Tibial nerve (tissue), 4 donors: ENCODE results near the gene CELF1. TPM values are rescaled to one million over a fixed set of nuclear protein-coding genes. Genes with fewer than 3 reads are reported as not detected.

Experiments used
- DNase-seq, 2 donors: peaks; one replicate each; pipeline ENCODE4 v3.0.0-alpha.2; 2019; ENCODE audit warnings: low spot score in 2 of 2
- H3K27ac ChIP-seq, 4 donors: fragments of 200-600 bp; sonication (generic) in 3 of 4; one replicate each; pipeline ENCODE4 v1.5.1; 2017 to 2019; ENCODE audit warnings: mild to moderate bottlenecking in 1 of 4
- H3K27me3 ChIP-seq, 2 donors: fragments of 200-600 bp; sonication (generic) in 1 of 2; one replicate each; pipeline versions ENCODE4 v1.5.1 to v1.6.0; 2017 to 2019
- H3K36me3 ChIP-seq, 3 donors: fragments of 200-600 bp; sonication (generic); one replicate each; pipeline ENCODE4 v1.5.1; 2018 to 2019
- H3K4me1 ChIP-seq, 4 donors: fragments of 200-600 bp; sonication (generic) in 3 of 4; one replicate each; pipeline ENCODE4 v1.5.1; 2017 to 2019
- H3K4me3 ChIP-seq, 4 donors: fragments of 200-600 bp; sonication (generic) in 3 of 4; one replicate each; pipeline ENCODE4 v1.5.1; 2017 to 2019; ENCODE audit warnings: mild to moderate bottlenecking in 1 of 4, moderate library complexity in 1 of 4
- H3K9me3 ChIP-seq, 4 donors: fragments of 200-600 bp; sonication (generic) in 3 of 4; one replicate each; pipeline ENCODE4 v1.5.1; 2017 to 2019
- EP300 ChIP-seq, 2 donors: sonication (generic); formaldehyde crosslinking; IDR thresholded peaks; one replicate each; pipeline ENCODE4 v1.6.1; 2017; ENCODE audit warnings: antibody characterized with exemption in 2 of 2, mild to moderate bottlenecking in 1 of 2
- POLR2A ChIP-seq, 2 donors: fragments of 450-650 bp; IDR thresholded peaks; one replicate each; pipeline ENCODE4 v1.6.1; 2017; ENCODE audit warnings: antibody characterized with exemption in 2 of 2, mild to moderate bottlenecking in 2 of 2, moderate library complexity in 2 of 2
- WGBS, 2 donors: methylation state at CpG; one replicate each; pipeline ENCODE4 v1.1.5; 2018; 5-methylcytosine and 5-hydroxymethylcytosine counted together
- total RNA-seq, 4 donors: library from RNA; depleted of rRNA; stranded (reverse); fragments of >200 nt; gene quantifications; one replicate each; pipeline ENCODE4 v1.1.0, GENCODE V29; 2016
- TF ChIP-seq, protein P1 (sequence below), 5 experiments: fragments of 200-600 bp in 3 of 5; fragments of 450-650 bp in 2 of 5; sonication (generic) in 3 of 5; IDR thresholded peaks; one replicate each; pipeline ENCODE4 v1.5.1; 2016 to 2019; ENCODE audit warnings: antibody characterized with exemption in 5 of 5, mild to moderate bottlenecking in 3 of 5, moderate library complexity in 2 of 5

CELF1 gene
- total RNA-seq, 4 donors from 2014 or later: 70.3 to 144 (median 127) TPM

DNA sequence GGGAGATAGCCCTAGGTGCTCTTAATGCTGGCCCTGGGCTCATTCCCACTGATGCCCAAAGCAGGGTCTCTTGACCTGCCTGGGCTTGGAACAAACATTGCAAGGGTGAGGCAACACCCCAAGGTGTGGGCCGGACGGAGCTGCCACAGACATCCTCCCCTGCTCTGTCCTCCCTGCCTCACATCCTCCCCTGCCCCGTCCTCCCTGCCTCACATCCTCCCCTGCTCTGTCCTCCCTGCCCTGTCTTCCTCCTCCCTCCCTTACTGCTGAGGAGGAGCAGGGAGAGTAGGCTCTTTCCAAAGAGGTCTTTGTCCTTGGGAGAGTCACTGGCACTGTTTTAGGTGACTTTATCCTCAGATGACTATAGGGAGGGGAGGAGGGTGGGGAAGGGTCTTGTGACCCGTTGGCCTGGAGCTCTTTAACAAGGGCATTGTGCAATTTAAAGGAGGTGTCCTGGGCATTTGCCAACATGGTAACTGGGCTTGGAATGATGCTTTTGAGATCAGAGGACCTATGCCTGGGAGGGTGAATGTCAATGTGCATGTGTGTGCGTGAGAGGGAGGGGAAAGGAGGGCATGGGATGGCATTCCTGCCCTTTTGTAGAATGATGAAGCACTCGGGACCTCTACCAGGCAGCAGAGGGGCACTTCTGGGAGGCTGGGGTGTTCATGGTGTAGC, 34.2 kb upstream of the CELF1 start:
- H3K4me1 ChIP-seq: peaks cover 0 to 45% (median 2%) of the 10 kb centered on the region in 4 donors
- peak overlapping the region in 2 of 4 donors; percentile 63 to 77 for H3K27ac ChIP-seq
- peak overlapping the region in 1 of 4 donors; percentile 4 for H3K4me3 ChIP-seq
- WGBS, 2 donors: 45 to 53% methylated on average over 6 of the region's 6 CpGs
- TF ChIP-seq EP300 (IDR thresholded peaks at IDR 0.05): no peak
- TF ChIP-seq POLR2A (IDR thresholded peaks at IDR 0.05): no peak
- TF ChIP-seq, protein P1, sequence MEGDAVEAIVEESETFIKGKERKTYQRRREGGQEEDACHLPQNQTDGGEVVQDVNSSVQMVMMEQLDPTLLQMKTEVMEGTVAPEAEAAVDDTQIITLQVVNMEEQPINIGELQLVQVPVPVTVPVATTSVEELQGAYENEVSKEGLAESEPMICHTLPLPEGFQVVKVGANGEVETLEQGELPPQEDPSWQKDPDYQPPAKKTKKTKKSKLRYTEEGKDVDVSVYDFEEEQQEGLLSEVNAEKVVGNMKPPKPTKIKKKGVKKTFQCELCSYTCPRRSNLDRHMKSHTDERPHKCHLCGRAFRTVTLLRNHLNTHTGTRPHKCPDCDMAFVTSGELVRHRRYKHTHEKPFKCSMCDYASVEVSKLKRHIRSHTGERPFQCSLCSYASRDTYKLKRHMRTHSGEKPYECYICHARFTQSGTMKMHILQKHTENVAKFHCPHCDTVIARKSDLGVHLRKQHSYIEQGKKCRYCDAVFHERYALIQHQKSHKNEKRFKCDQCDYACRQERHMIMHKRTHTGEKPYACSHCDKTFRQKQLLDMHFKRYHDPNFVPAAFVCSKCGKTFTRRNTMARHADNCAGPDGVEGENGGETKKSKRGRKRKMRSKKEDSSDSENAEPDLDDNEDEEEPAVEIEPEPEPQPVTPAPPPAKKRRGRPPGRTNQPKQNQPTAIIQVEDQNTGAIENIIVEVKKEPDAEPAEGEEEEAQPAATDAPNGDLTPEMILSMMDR (IDR thresholded peaks at IDR 0.05): no peak
- no peaks in the 10 kb centered on the region for H3K9me3 ChIP-seq
- H3K36me3 ChIP-seq: peaks cover 0 to 39% (median 9%) of the 10 kb centered on the region in 3 donors
- DNase-seq: no peak
- H3K27me3 ChIP-seq: no peaks in the 10 kb centered on the region

DNA sequence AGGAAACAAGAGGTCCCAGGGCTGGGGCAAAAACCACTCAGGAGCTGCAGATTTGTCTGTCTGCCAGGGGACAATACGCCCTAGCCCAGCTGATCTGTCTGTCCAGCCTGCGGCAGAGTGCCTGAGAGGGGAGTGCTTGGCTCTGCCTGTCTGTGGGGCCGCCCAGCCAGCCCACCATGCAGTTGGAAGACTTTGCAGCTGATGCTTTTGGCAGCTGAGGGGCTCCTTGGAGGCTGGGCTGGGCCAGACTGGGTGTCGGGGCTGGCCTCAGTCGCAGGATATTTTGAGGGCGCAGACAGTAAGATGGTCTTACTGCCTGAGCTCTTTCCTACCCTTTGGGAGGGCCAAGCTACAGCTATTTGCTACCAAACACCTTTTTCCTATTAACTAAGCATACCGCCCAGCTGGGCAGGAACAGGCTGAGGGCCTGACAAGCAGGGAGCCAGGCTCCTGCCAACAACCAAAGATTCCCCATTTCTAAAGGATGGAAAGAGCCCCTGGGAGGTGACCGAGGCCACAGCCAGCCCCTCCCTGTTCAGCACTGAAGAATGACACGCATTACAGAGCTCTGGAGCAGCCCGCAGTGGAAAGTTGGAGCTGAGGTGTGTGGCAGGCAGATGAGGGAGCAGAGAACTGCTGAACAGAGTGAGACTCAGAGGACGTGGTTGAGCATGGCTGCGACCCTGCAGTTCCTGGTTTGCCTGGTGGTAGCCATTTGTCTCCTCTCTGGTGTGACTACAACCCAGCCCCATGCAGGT, 33.3 kb upstream of the CELF1 start, which contains the start of gene FAM180B:
FAM180B (plus strand) TSS at position 581 of the 758 bp plus-strand sequence; CDS start at position 672, 91 bp downstream.
- peak within 1 kb of the TSS in 1 of 4 donors; percentile 4 for H3K4me3 ChIP-seq
- DNase-seq: peak in 1 of 2 donors; percentile 40
- no peaks in the 10 kb centered on the region for H3K9me3 ChIP-seq
- peak within 1 kb of the TSS in 2 of 4 donors; percentile 63 to 77 for H3K27ac ChIP-seq
- 60% methylated on average over 11 to 12 of the region's 12 CpGs for WGBS, 2 donors
- H3K36me3 ChIP-seq: peaks cover 0 to 48% (median 9%) of the 10 kb centered on the region in 3 donors
- H3K27me3 ChIP-seq: no peaks in the 10 kb centered on the region
- peak in 1 of 2 donors; percentile 9 for TF ChIP-seq EP300 (IDR thresholded peaks at IDR 0.05)
- TF ChIP-seq, protein P1 (IDR thresholded peaks at IDR 0.05): no peak
- TF ChIP-seq POLR2A (IDR thresholded peaks at IDR 0.05): no peak
- H3K4me1 ChIP-seq: peaks cover 0 to 45% (median 2%) of the 10 kb centered on the region in 4 donors

DNA sequence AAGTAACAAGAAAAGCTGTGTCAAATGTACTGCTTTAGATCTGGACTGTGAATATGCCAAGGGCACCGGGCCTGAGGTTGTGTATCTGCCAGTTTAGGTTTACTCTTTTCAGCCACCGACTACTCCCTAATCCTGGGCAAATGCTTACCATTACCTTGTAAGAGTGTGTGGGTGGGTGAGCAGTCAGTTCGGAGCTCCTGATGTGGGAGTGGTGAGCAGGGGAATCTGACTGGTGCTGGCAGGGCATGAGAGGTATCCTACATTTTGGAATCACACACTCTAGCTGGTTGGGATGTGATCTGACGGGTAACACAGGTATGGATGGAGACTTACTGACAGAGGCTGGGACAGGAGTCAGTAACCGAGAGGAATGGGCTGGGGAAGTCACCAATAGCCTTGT, 30.9 kb upstream of the CELF1 start:
- H3K9me3 ChIP-seq: no peaks in the 10 kb centered on the region
- TF ChIP-seq, protein P1 (IDR thresholded peaks at IDR 0.05): no peak
- no peak for TF ChIP-seq EP300 (IDR thresholded peaks at IDR 0.05)
- no peak for TF ChIP-seq POLR2A (IDR thresholded peaks at IDR 0.05)
- 79 to 81% methylated on average over 5 of the region's 5 CpGs for WGBS, 2 donors
- peaks cover 0 to 60% (median 9%) of the 10 kb centered on the region in 3 donors for H3K36me3 ChIP-seq
- no peak overlapping the region for H3K27ac ChIP-seq
- peaks cover 0 to 49% (median 14%) of the 10 kb centered on the region in 4 donors for H3K4me1 ChIP-seq
- no peak for DNase-seq
- no peaks in the 10 kb centered on the region for H3K27me3 ChIP-seq
- H3K4me3 ChIP-seq: no peak overlapping the region

DNA sequence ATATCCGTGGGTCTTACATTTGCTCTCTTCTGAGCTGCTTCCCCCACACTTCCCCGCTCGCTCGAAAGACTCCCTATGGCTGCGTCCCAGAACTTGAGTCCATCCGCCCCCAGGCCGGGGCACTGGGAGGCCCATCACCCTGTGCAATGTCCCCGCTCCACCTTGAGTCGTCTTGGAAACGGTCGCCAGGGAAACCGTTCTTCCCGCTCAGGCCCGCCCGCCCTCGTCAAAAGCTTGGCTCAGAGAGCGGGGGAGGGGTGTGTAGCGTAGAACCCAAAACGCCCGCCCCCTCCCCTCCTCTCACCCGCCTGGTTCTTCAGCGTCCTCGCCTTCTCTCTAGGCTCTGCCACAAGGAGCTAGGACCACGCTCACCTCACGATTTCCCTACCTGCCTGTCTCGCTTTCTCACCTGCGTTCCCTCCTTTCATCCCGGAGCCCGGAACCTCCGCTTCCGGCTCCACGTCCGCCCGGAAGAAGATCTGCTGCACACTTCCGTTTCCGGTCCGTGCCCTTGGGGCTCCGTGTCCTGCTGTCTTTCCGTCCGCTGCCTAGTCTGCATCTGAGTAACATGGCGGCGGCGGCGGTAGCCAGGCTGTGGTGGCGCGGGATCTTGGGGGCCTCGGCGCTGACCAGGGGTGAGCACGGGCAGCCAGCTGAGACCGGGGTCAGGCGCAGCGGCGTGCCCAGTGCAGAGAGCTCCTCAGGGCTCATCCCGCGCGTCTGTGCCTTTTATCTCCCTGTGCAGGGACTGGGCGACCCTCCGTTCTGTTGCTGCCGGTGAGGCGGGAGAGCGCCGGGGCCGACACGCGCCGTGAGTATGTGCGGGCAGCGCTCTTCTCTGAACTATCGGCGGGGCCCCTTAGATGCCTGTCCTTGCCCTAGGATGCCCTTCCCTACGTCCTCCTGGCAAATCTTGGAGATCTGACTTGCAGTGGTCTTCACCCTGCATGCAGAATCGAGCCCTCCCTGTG, 25.9 kb upstream of the CELF1 start, which contains the start of the genes KBTBD4 and NDUFS3:
KBTBD4 (minus strand) TSS at position 447 of the 971 bp plus-strand sequence; CDS start at position 428, 19 bp downstream.
NDUFS3 (plus strand) TSS at position 551 of the 971 bp plus-strand sequence; CDS start at position 569, 18 bp downstream.
- TF ChIP-seq, protein P1 (IDR thresholded peaks at IDR 0.05): peak in 2 of 5 experiments; percentile 16 to 26
- TF ChIP-seq EP300 (IDR thresholded peaks at IDR 0.05): peak; percentile 75 to 98
- peak; percentile 58 to 73 for TF ChIP-seq POLR2A (IDR thresholded peaks at IDR 0.05)
- no peaks in the 10 kb centered on the region for H3K27me3 ChIP-seq
- H3K36me3 ChIP-seq: peaks cover 3 to 76% (median 7%) of the 10 kb centered on the region in 3 donors
- H3K4me1 ChIP-seq: peaks cover 0 to 39% (median 27%) of the 10 kb centered on the region in 4 donors
- 1% methylated on average over 50 of the region's 72 CpGs for WGBS, 2 donors
- no peaks in the 10 kb centered on the region for H3K9me3 ChIP-seq
- H3K4me3 ChIP-seq: peak within 1 kb of the TSS; percentile 71 to 95 (median 78)
- peak within 1 kb of the TSS; percentile 84 to 95 (median 87) for H3K27ac ChIP-seq
- peak; percentile 64 to 81 for DNase-seq
